ENCODE data around the gene GRWD1.
A peak's percentile ranks its signal among the peaks of the same experiment; 100 is the strongest.

GRWD1 gene

GRCh38 chr19:48499316-48500090 lies 53.7 kb downstream of the GRWD1 start:
- DNase-seq = no peak

GRCh38 chr19:48500830-48501493 lies 55.2 kb downstream of the GRWD1 start:
- DNase-seq = no peak

- DNase-seq = peak; percentile 73
Observed at GRCh38 chr19:48501494-48502349, 55.9 kb downstream of the GRWD1 start.

GRCh38 chr19:48502350-48503018 lies 56.7 kb downstream of the GRWD1 start:
- DNase-seq = no peak

- peak; percentile 60 for DNase-seq
Observed at GRCh38 chr19:48506138-48506733, 60.5 kb downstream of the GRWD1 start.
